GM13976 (cell line): Measurements from ENCODE around the gene SP4.

ENCODE experiments used
- DNase-seq: peaks from one replicate; pipeline ENCODE4 v3.0.0; 2012; ENCODE audit warnings: low spot score
- in situ Hi-C: fragments of 300-500 bp; cut with MboI; formaldehyde crosslinking; loops from one replicate; pipeline ENCODE4 v1.12.0; 2022; ENCODE audit warnings: low sequenced_read_pairs, mixed read lengths, inconsistent platforms; ENCODE audit not compliant: unreplicated experiment
- TF ChIP-seq, protein P1 (sequence below): IDR thresholded peaks from 2 replicates; pipeline ENCODE4 v1.5.1; 2012; ENCODE audit warnings: borderline replicate concordance, mild to moderate bottlenecking; ENCODE audit not compliant: insufficient read depth; ENCODE audit errors: extremely low read depth, missing control alignments, control extremely low read depth

Gene SP4

DNA sequence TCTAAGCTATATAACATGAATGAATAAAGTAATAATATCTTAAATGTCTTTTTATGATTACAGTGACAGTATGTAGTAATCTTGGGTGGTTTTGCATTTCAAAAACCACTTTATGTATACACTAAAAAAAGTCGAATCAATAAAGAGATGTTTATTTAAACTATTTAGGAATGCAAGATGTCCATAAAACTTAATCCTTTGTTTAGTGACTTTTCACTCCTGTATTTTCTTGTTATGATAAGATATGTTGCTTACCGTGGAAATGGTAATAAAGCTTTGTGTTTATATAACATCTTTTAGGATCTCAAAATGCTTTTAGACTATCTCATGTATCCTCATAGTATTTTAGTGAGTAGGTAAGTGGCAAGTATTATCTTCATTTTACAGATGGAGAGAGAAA lies 48.5 kb downstream of the SP4 start:
- in situ Hi-C loops: no loop called here

DNA sequence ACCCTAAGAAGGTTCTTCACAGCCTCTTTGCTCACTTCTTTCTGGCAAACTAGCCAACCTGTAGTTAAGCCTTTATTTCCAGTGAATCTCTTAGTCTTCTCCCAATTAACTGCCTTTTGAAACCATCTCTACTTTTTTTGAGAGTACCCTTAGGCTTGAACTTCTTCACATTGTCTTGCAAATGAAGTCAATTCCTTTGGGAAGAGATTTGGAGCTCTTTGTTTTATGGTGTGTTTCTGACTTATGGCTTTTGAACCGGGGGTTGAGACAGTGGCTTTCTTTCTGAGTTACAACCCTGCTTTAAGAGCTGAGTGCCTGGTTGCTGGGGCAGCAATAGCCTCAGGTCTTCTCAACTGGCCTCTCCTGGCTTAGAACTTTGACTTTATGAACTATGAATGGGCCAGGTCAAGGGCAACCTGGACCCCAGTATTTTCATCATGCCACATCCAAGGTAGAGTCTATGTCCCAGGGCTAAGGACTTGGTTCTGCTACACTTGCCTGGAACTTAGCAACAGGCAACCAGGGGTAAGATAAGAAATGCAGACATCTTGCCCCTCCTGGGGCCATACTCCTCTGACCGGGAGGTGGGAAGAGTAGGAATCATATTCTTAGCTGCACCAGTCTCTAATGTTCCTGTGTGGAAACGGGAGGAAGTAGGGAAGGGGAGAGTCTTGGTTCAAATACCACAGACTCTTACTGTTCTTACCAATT lies 53.0 kb downstream of the SP4 start:
- in situ Hi-C loops: no loop called here
- DNase-seq: no peak
- TF ChIP-seq, protein P1, sequence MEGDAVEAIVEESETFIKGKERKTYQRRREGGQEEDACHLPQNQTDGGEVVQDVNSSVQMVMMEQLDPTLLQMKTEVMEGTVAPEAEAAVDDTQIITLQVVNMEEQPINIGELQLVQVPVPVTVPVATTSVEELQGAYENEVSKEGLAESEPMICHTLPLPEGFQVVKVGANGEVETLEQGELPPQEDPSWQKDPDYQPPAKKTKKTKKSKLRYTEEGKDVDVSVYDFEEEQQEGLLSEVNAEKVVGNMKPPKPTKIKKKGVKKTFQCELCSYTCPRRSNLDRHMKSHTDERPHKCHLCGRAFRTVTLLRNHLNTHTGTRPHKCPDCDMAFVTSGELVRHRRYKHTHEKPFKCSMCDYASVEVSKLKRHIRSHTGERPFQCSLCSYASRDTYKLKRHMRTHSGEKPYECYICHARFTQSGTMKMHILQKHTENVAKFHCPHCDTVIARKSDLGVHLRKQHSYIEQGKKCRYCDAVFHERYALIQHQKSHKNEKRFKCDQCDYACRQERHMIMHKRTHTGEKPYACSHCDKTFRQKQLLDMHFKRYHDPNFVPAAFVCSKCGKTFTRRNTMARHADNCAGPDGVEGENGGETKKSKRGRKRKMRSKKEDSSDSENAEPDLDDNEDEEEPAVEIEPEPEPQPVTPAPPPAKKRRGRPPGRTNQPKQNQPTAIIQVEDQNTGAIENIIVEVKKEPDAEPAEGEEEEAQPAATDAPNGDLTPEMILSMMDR: no peak

More for the DNA sequence above, 48.5 kb downstream of the SP4 start:
- no peak for DNase-seq
- TF ChIP-seq, protein P1: no peak

DNA sequence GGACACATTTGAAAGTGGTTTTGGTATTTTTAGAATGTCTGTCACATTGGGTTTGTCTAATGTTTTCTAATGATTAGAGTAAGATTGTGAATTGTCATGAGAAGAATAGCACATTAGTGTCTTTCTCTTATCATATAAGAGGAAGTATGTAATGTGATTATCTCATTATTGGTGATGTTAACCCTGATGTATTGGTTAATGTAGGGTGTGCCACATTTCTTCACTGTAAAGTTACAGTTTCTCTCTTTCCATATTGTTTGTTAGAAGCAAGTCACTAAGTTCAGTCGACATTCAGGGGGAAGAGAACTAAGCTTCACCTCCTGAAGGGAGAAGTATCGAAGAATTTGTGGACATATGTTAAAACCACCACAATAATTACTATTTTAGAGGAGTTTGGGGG lies 58.6 kb downstream of the SP4 start:
- in situ Hi-C loops: no loop called here
- TF ChIP-seq, protein P1: no peak
- no peak for DNase-seq

DNA sequence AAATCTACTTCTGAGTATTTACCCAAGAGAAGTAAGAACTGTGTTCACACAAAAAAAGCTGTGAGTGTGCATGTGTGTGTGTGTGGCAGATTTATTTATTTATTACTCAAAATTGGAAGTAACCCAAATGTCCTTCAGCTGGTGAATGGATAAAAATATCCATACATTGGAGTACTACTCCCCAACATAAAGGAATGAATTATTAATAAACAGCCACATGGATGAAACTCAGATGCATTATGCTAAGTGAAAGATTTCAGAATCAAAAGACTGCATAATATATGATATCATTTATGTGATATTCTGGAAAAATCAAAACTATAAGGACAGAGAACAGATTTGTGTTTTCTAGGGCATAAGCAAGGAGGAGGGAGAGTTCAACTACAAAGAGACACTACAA lies 67.8 kb downstream of the SP4 start:
- in situ Hi-C loops: no loop called here
- TF ChIP-seq, protein P1: no peak
- DNase-seq: no peak

DNA sequence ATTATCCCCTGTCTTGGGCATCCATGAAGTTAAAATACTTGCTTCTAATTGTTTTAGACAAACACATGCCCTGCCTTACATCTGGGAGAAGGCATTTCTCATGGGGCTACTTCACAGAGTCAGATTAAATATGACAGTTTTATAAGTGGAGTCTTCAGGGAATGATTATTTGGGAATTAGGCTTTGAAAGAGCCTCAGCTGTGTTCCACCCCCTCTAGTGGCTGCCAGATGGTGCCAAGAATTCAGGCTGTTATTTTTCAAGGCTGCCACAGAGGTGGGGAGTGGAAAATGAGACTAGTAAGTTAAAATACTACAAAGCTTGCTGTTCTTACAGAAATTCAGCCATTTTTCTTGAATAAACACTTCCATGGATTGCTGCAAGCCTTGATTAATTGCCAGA lies 69.2 kb downstream of the SP4 start:
- DNase-seq: no peak

DNA sequence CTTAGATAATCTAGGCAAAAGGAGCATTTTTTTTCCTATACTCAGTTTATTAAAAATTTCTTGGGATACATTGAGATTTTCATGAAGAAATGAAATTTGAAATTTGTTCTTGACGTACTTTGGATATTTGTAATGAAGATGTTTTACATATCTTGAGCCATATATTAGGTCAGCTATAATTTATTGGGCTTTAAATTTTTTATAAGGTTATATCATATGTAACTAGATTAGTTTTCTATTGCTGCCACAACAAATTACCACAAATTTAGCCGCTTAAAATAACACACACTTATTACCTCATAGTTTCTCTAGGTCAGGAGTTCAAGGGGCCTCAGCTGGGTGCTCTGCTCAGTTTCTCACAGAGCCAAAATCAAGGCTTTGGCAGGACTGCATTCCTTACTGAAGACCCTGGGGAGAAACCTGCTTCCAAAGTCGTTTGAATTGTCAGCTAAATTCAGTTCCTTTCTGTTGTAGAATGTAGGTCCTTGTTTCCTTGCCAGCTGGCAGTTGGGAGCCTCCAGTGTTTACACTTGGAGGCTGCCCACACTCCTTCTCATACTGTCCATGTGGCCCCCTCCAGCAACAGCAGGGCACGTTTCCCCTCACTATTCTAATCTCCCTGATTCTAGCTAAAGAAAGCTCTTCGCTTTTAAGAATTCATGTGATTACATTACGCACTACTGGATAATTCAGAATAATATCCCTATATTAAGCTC lies 72.4 kb downstream of the SP4 start:
- in situ Hi-C loops: loop anchor here (25.0 kb wide), 1 partner anchor 238 kb away; no protein-coding TSS in a partner anchor
- TF ChIP-seq, protein P1: no peak
- no peak for DNase-seq

More for the DNA sequence above, 69.2 kb downstream of the SP4 start:
- in situ Hi-C loops: no loop called here
- TF ChIP-seq, protein P1: no peak
